Stomach smooth muscle (tissue), 2 donors: ENCODE measurements around the gene CAPN12.
"Not testable (repeated sequence)": the region's sequence is repeated elsewhere in the genome, so short reads cannot be mapped to it uniquely, and the experiment has no call there.

Experiments used
- H3K27ac ChIP-seq: one replicate; pipeline ENCODE4 v1.7.0; 2013; ENCODE audit warnings: mild to moderate bottlenecking, low read length, inconsistent platforms
- H3K27me3 ChIP-seq, 2 donors: one replicate each; pipeline ENCODE4 v1.7.0; 2013; ENCODE audit warnings: low read length in 2 of 2; ENCODE audit not compliant: insufficient read depth in 2 of 2, control insufficient read depth in 1 of 2
- H3K36me3 ChIP-seq, 2 donors: one replicate each; pipeline ENCODE4 v1.7.0; 2013; ENCODE audit warnings: low read length in 2 of 2; ENCODE audit not compliant: control insufficient read depth in 2 of 2, insufficient read depth in 2 of 2
- H3K4me1 ChIP-seq: one replicate; pipeline ENCODE4 v1.7.0; 2013; ENCODE audit warnings: low read length; ENCODE audit not compliant: control insufficient read depth, insufficient read depth
- H3K4me3 ChIP-seq, 2 donors: one replicate each; pipeline ENCODE4 v1.7.0; 2013; ENCODE audit warnings: low read length in 2 of 2
- H3K9ac ChIP-seq, 2 donors: one replicate each; pipeline ENCODE4 v1.7.0; 2013; ENCODE audit warnings: low read length in 2 of 2, mild to moderate bottlenecking in 1 of 2
- H3K9me3 ChIP-seq, 2 donors: one replicate each; pipeline ENCODE4 v1.7.0; 2013; ENCODE audit warnings: low read length in 2 of 2; ENCODE audit not compliant: control insufficient read depth in 2 of 2
- donor health status: healthy.
- donor health status: Pancreatic carcinoma.

Gene CAPN12

GRCh38 chr19:38770228-38770948, 26.1 kb upstream of the CAPN12 start:
- H3K27me3 ChIP-seq, H3K4me1 ChIP-seq, H3K9ac ChIP-seq, H3K9me3 ChIP-seq, H3K27ac ChIP-seq, H3K36me3 ChIP-seq: not testable (repeated sequence)
- peak overlapping the region; percentile 22 to 57 for H3K4me3 ChIP-seq

- no peak overlapping the region for H3K9ac ChIP-seq
- no peaks in the 10 kb centered on the region for H3K36me3 ChIP-seq
- peaks cover 0 to 5% of the 10 kb centered on the region in 2 donors for H3K27me3 ChIP-seq
- H3K27ac ChIP-seq: no peak overlapping the region
- H3K9me3 ChIP-seq: no peaks in the 10 kb centered on the region
- H3K4me3 ChIP-seq: peak overlapping the region; percentile 22 to 57
- peaks cover 4% of the 10 kb centered on the region for H3K4me1 ChIP-seq
Observed at GRCh38 chr19:38769635-38770211, 25.4 kb upstream of the CAPN12 start.

GRCh38 chr19:38766276-38767047, 22.2 kb upstream of the CAPN12 start:
- Histone ChIP-seq H3K36me3 (no peaks in the 10 kb centered on the region), H3K9ac (no peak overlapping the region), H3K27me3 (peaks cover 0 to 5% of the 10 kb centered on the region in 2 donors), H3K4me3 (no peak overlapping the region), H3K4me1 (peaks cover 4% of the 10 kb centered on the region), H3K27ac (no peak overlapping the region), H3K9me3 (no peaks in the 10 kb centered on the region)

- Histone ChIP-seq H3K27me3 (peaks cover 0 to 5% of the 10 kb centered on the region in 2 donors), H3K9ac (no peak overlapping the region), H3K27ac (no peak overlapping the region), H3K9me3 (no peaks in the 10 kb centered on the region), H3K36me3 (no peaks in the 10 kb centered on the region), H3K4me1 (peaks cover 4% of the 10 kb centered on the region), H3K4me3 (no peak overlapping the region)
Observed at GRCh38 chr19:38765214-38765613, 20.9 kb upstream of the CAPN12 start.

GRCh38 chr19:38763795-38764220, 19.5 kb upstream of the CAPN12 start:
- Histone ChIP-seq H3K9me3 (no peaks in the 10 kb centered on the region), H3K27me3 (peaks cover 0 to 3% of the 10 kb centered on the region in 2 donors), H3K27ac (no peak overlapping the region), H3K4me1 (no peaks in the 10 kb centered on the region), H3K36me3 (no peaks in the 10 kb centered on the region), H3K4me3 (no peak overlapping the region), H3K9ac (no peak overlapping the region)

GRCh38 chr19:38761884-38762389, 17.7 kb upstream of the CAPN12 start:
- not testable (repeated sequence) for H3K9me3 ChIP-seq, H3K4me1 ChIP-seq, H3K36me3 ChIP-seq, H3K9ac ChIP-seq, H3K27me3 ChIP-seq, H3K27ac ChIP-seq, H3K4me3 ChIP-seq

GRCh38 chr19:38760805-38761517, 16.7 kb upstream of the CAPN12 start:
- H3K9ac ChIP-seq: not testable (repeated sequence)

GRCh38 chr19:38759590-38760003, 15.3 kb upstream of the CAPN12 start:
- no peak overlapping the region for H3K9ac ChIP-seq
- H3K36me3 ChIP-seq: no peaks in the 10 kb centered on the region
- no peak overlapping the region for H3K4me3 ChIP-seq
- H3K27ac ChIP-seq: no peak overlapping the region
- H3K4me1 ChIP-seq: no peaks in the 10 kb centered on the region
- H3K27me3 ChIP-seq: no peaks in the 10 kb centered on the region
- no peaks in the 10 kb centered on the region for H3K9me3 ChIP-seq

More at GRCh38 chr19:38760805-38761517, 16.7 kb upstream of the CAPN12 start:
- not testable (repeated sequence) for H3K36me3 ChIP-seq, H3K27me3 ChIP-seq, H3K4me3 ChIP-seq, H3K27ac ChIP-seq, H3K4me1 ChIP-seq, H3K9me3 ChIP-seq

GRCh38 chr19:38754196-38754595, 9.9 kb upstream of the CAPN12 start:
- H3K36me3 ChIP-seq, H3K9ac ChIP-seq: not testable (repeated sequence)

GRCh38 chr19:38753783-38754182, 9.5 kb upstream of the CAPN12 start:
- not testable (repeated sequence) for H3K4me3 ChIP-seq, H3K9ac ChIP-seq, H3K27me3 ChIP-seq, H3K9me3 ChIP-seq, H3K4me1 ChIP-seq, H3K36me3 ChIP-seq, H3K27ac ChIP-seq

More at GRCh38 chr19:38754196-38754595, 9.9 kb upstream of the CAPN12 start:
- not testable (repeated sequence) for H3K4me3 ChIP-seq, H3K4me1 ChIP-seq, H3K27ac ChIP-seq, H3K27me3 ChIP-seq, H3K9me3 ChIP-seq
